ENCODE results near the gene RASGEF1B. TPM values are rescaled to one million over a fixed set of nuclear protein-coding genes. Genes with fewer than 3 reads are reported as not detected.

RASGEF1B gene
- total RNA-seq, 2 donors from 2014 or later: 7.8 to 24.5 TPM

- no peak overlapping the region for H3K4me3 ChIP-seq
- no peak for DNase-seq
- no peaks in the 10 kb centered on the region for H3K9me3 ChIP-seq
- no peak for TF ChIP-seq CTCF (IDR thresholded peaks at IDR 0.05)
- H3K9ac ChIP-seq (ENCODE audit: low read depth in 2 of 2, low read length in 2 of 2): no peak overlapping the region
- H3K36me3 ChIP-seq: no peaks in the 10 kb centered on the region
- no peaks in the 10 kb centered on the region for H3K27me3 ChIP-seq
- intact Hi-C loops (cut with DNase I): no loop called here
- H3K4me1 ChIP-seq: peaks cover 2% of the 10 kb centered on the region
- no peak overlapping the region for H3K27ac ChIP-seq
Observed at GRCh38 chr4:81498046-81498445, 26.3 kb upstream of the RASGEF1B start.

GRCh38 chr4:81495345-81495744 lies 23.6 kb upstream of the RASGEF1B start:
- Histone ChIP-seq H3K9ac (ENCODE audit: low read depth in 2 of 2, low read length in 2 of 2) (no peak overlapping the region), H3K4me3 (no peak overlapping the region), H3K27me3 (no peaks in the 10 kb centered on the region), H3K36me3 (no peaks in the 10 kb centered on the region), H3K4me1 (peaks cover 5% of the 10 kb centered on the region), H3K27ac (no peak overlapping the region), H3K9me3 (no peaks in the 10 kb centered on the region)
- TF ChIP-seq CTCF (IDR thresholded peaks at IDR 0.05): no peak
- DNase-seq: no peak
- intact Hi-C loops (cut with DNase I): no loop called here

- H3K36me3 ChIP-seq: no peaks in the 10 kb centered on the region
- peaks cover 5% of the 10 kb centered on the region for H3K4me1 ChIP-seq
- no peak overlapping the region for H3K4me3 ChIP-seq
- no peak for TF ChIP-seq CTCF (IDR thresholded peaks at IDR 0.05)
- H3K9me3 ChIP-seq: no peaks in the 10 kb centered on the region
- DNase-seq: no peak
- intact Hi-C loops (cut with DNase I): no loop called here
- H3K27me3 ChIP-seq: no peaks in the 10 kb centered on the region
- H3K27ac ChIP-seq: peak overlapping the region; percentile 28
- no peak overlapping the region for H3K9ac ChIP-seq (ENCODE audit: low read depth in 2 of 2, low read length in 2 of 2)
Observed at GRCh38 chr4:81494031-81494431, 22.3 kb upstream of the RASGEF1B start.

- no peaks in the 10 kb centered on the region for H3K27me3 ChIP-seq
- H3K4me3 ChIP-seq: no peak overlapping the region
- no peaks in the 10 kb centered on the region for H3K36me3 ChIP-seq
- H3K9me3 ChIP-seq: no peaks in the 10 kb centered on the region
- TF ChIP-seq CTCF (IDR thresholded peaks at IDR 0.05): no peak
- intact Hi-C loops (cut with DNase I): no loop called here
- H3K4me1 ChIP-seq: peaks cover 5% of the 10 kb centered on the region
- peak overlapping the region; percentile 15 for H3K27ac ChIP-seq
- DNase-seq: no peak
- no peak overlapping the region for H3K9ac ChIP-seq (ENCODE audit: low read depth in 2 of 2, low read length in 2 of 2)
Observed at GRCh38 chr4:81492606-81493230, 21.0 kb upstream of the RASGEF1B start.

- H3K27ac ChIP-seq: peak overlapping the region; percentile 15
- H3K9me3 ChIP-seq: no peaks in the 10 kb centered on the region
- DNase-seq: no peak
- no peaks in the 10 kb centered on the region for H3K27me3 ChIP-seq
- H3K4me3 ChIP-seq: no peak overlapping the region
- intact Hi-C loops (cut with DNase I): no loop called here
- no peaks in the 10 kb centered on the region for H3K36me3 ChIP-seq
- no peak overlapping the region for H3K9ac ChIP-seq (ENCODE audit: low read depth in 2 of 2, low read length in 2 of 2)
- H3K4me1 ChIP-seq: peaks cover 5% of the 10 kb centered on the region
- TF ChIP-seq CTCF (IDR thresholded peaks at IDR 0.05): no peak
Observed at GRCh38 chr4:81491943-81492342, 20.2 kb upstream of the RASGEF1B start.
